ENCODE results near the gene FHIT. TPM values are rescaled to one million over a fixed set of nuclear protein-coding genes. Genes with fewer than 3 reads are reported as not detected.

Gene FHIT
- total RNA-seq, 1 experiment from 2014 or later, result 3.6 TPM

DNA sequence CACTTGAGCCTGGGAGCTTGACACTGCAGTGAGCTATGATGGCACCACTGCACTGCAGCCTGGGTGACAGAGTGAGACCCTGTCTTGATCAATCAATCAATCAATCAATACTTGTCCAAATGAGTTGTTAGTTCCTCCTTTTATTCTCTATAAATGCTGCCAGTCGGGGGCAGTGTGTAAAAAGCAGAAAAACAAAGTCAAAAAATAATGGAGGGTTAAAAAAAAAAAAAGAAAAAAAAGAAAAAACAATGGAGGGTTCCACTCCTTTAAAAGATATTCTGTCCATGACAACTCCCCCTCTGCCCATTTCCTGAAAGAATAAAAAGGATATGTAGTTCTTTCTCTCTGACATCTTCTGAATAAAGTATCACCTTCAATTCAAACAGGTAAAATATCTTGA is 1068.6 kb downstream of the FHIT start:
- Histone ChIP-seq H3K36me3 (ENCODE audit: low read depth, low read length) (no peaks in the 10 kb centered on the region), H4K20me1 (ENCODE audit: low read length) (no peaks in the 10 kb centered on the region), H3F3A (ENCODE audit: low read length, unreplicated experiment) (no peaks in the 10 kb centered on the region), H3K9me2 (replicated peaks; ENCODE audit: low read length) (no peaks in the 10 kb centered on the region), H3K9me3 (ENCODE audit: low read length) (no peaks in the 10 kb centered on the region), H2AFZ (ENCODE audit: low read length) (no peak overlapping the region), H3K27me3 (ENCODE audit: low read length) (no peaks in the 10 kb centered on the region), H3K4me1 (ENCODE audit: insufficient read depth, low read length) (no peaks in the 10 kb centered on the region), H3K4me2 (ENCODE audit: low read length) (no peak overlapping the region), H3K79me2 (ENCODE audit: low read length) (no peaks in the 10 kb centered on the region), H3K4me3 (ENCODE audit: low read length) (no peak overlapping the region), H3K27ac (ENCODE audit: low read length) (no peak overlapping the region), H3K9ac (ENCODE audit: low read length) (no peak overlapping the region)
- CTCF ChIA-PET, result no interaction called here
- no TSS peak for BruUV-seq (replicated peaks)
- POLR2A ChIA-PET (ENCODE audit: unreplicated experiment), result no interaction called here
- intact Hi-C loops (cut with micrococcal nuclease), result no loop called here
- DNase-seq, result no peak
- TF ChIP-seq, protein P1, sequence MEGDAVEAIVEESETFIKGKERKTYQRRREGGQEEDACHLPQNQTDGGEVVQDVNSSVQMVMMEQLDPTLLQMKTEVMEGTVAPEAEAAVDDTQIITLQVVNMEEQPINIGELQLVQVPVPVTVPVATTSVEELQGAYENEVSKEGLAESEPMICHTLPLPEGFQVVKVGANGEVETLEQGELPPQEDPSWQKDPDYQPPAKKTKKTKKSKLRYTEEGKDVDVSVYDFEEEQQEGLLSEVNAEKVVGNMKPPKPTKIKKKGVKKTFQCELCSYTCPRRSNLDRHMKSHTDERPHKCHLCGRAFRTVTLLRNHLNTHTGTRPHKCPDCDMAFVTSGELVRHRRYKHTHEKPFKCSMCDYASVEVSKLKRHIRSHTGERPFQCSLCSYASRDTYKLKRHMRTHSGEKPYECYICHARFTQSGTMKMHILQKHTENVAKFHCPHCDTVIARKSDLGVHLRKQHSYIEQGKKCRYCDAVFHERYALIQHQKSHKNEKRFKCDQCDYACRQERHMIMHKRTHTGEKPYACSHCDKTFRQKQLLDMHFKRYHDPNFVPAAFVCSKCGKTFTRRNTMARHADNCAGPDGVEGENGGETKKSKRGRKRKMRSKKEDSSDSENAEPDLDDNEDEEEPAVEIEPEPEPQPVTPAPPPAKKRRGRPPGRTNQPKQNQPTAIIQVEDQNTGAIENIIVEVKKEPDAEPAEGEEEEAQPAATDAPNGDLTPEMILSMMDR (conservative IDR thresholded peaks at IDR 0.05; ENCODE audit: low read depth, low read length), result no peak
- TF ChIP-seq EZH2 (IDR thresholded peaks at IDR 0.05; ENCODE audit: low read length, unreplicated experiment) (no peak), EZH2phosphoT487 (IDR thresholded peaks at IDR 0.05; ENCODE audit: borderline replicate concordance, low read length) (no peak)
- no peak for ATAC-seq

DNA sequence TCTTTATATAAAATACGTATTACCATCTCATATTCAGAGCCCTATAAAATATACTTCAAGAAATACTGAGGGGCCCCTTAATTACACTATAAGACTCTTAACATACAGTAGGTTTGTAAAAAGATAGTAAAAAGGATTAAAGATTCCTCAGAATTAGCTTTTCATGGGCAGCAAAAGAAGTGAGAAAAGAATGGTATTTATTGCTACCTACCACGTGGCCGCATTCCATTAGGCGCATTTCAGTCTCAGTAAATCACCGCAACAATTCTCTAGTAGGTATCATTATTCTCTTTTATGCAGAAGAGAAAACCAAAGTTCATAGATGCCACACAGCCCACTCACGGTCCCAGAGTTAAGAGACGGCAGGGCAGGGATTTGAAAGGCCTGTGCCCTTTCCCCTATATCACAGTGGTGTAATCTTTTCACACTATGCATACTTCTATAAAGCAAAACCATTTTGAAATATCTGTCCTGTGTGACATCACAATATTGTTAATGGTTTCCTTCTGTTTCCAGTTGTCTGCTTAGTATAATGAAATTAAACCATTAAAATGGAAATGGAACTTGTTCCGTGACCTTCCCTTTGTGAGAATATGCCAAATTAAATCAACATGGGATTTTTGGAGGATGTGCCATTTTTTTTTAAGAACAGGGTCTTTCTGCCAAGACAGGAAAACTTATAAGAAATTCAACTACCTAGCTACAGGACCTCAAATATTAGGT is 1072.2 kb downstream of the FHIT start:
- no peak overlapping the region for H3K27ac ChIP-seq (ENCODE audit: low read length)
- no peaks in the 10 kb centered on the region for H3K9me2 ChIP-seq (replicated peaks; ENCODE audit: low read length)
- H3K4me3 ChIP-seq (ENCODE audit: low read length), result no peak overlapping the region
- H3K36me3 ChIP-seq (ENCODE audit: low read depth, low read length), result no peaks in the 10 kb centered on the region
- intact Hi-C loops (cut with micrococcal nuclease), result no loop called here
- no peaks in the 10 kb centered on the region for H3K9me3 ChIP-seq (ENCODE audit: low read length)
- H2AFZ ChIP-seq (ENCODE audit: low read length), result no peak overlapping the region
- no peaks in the 10 kb centered on the region for H3K27me3 ChIP-seq (ENCODE audit: low read length)
- H3K9ac ChIP-seq (ENCODE audit: low read length), result no peak overlapping the region
- H3F3A ChIP-seq (ENCODE audit: low read length, unreplicated experiment), result no peaks in the 10 kb centered on the region
- TF ChIP-seq, protein P1 (conservative IDR thresholded peaks at IDR 0.05; ENCODE audit: low read depth, low read length), result no peak
- TF ChIP-seq EZH2 (IDR thresholded peaks at IDR 0.05; ENCODE audit: low read length, unreplicated experiment) (no peak), EZH2phosphoT487 (IDR thresholded peaks at IDR 0.05; ENCODE audit: borderline replicate concordance, low read length) (no peak)
- no peak overlapping the region for H3K4me2 ChIP-seq (ENCODE audit: low read length)
- ChIA-PET POLR2A (ENCODE audit: unreplicated experiment) (no interaction called here), CTCF (no interaction called here)
- no TSS peak for BruUV-seq (replicated peaks)
- DNase-seq, result no peak
- H3K79me2 ChIP-seq (ENCODE audit: low read length), result no peaks in the 10 kb centered on the region
- no peak for ATAC-seq
- no peaks in the 10 kb centered on the region for H3K4me1 ChIP-seq (ENCODE audit: insufficient read depth, low read length)
- no peaks in the 10 kb centered on the region for H4K20me1 ChIP-seq (ENCODE audit: low read length)

DNA sequence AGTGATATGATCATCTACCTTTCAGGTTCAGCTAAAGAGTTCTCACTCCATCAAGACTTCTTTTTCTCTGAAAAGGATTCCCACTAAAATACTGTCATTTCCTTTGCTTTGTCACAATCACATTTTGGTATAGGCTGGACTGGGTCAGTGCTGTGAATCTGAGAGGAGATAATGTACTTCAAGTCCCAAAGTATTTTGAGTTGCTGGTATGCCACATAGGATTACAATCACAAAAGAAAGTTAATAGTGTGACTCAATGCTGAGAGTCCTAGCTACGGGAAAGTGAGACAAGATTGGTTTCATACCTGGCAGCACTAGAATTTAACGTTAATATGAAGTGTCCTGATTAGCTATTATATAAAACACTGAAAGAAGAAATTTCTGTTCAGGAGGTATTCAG is 1073.5 kb downstream of the FHIT start:
- H3K9me3 ChIP-seq (ENCODE audit: low read length), result no peaks in the 10 kb centered on the region
- no peak for TF ChIP-seq EZH2 (IDR thresholded peaks at IDR 0.05; ENCODE audit: low read length, unreplicated experiment)
- TF ChIP-seq, protein P1 (conservative IDR thresholded peaks at IDR 0.05; ENCODE audit: low read depth, low read length), result no peak
- no peak for TF ChIP-seq EZH2phosphoT487 (IDR thresholded peaks at IDR 0.05; ENCODE audit: borderline replicate concordance, low read length)
- H4K20me1 ChIP-seq (ENCODE audit: low read length), result no peaks in the 10 kb centered on the region
- H3K4me1 ChIP-seq (ENCODE audit: insufficient read depth, low read length), result no peaks in the 10 kb centered on the region
- no peak overlapping the region for H3K9ac ChIP-seq (ENCODE audit: low read length)
- DNase-seq, result no peak
- H2AFZ ChIP-seq (ENCODE audit: low read length), result no peak overlapping the region
- H3K4me3 ChIP-seq (ENCODE audit: low read length), result no peak overlapping the region
- no peaks in the 10 kb centered on the region for H3K27me3 ChIP-seq (ENCODE audit: low read length)
- POLR2A ChIA-PET (ENCODE audit: unreplicated experiment), result no interaction called here
- intact Hi-C loops (cut with micrococcal nuclease), result no loop called here
- BruUV-seq (replicated peaks), result no TSS peak
- ATAC-seq, result no peak
- no peaks in the 10 kb centered on the region for H3K9me2 ChIP-seq (replicated peaks; ENCODE audit: low read length)
- no peak overlapping the region for H3K4me2 ChIP-seq (ENCODE audit: low read length)
- no peaks in the 10 kb centered on the region for H3K79me2 ChIP-seq (ENCODE audit: low read length)
- H3K36me3 ChIP-seq (ENCODE audit: low read depth, low read length), result no peaks in the 10 kb centered on the region
- CTCF ChIA-PET, result no interaction called here
- H3F3A ChIP-seq (ENCODE audit: low read length, unreplicated experiment), result no peaks in the 10 kb centered on the region
- H3K27ac ChIP-seq (ENCODE audit: low read length), result no peak overlapping the region

Data from PC-3 (cell line).